ENCODE data around the gene SMYD3.

DNA sequence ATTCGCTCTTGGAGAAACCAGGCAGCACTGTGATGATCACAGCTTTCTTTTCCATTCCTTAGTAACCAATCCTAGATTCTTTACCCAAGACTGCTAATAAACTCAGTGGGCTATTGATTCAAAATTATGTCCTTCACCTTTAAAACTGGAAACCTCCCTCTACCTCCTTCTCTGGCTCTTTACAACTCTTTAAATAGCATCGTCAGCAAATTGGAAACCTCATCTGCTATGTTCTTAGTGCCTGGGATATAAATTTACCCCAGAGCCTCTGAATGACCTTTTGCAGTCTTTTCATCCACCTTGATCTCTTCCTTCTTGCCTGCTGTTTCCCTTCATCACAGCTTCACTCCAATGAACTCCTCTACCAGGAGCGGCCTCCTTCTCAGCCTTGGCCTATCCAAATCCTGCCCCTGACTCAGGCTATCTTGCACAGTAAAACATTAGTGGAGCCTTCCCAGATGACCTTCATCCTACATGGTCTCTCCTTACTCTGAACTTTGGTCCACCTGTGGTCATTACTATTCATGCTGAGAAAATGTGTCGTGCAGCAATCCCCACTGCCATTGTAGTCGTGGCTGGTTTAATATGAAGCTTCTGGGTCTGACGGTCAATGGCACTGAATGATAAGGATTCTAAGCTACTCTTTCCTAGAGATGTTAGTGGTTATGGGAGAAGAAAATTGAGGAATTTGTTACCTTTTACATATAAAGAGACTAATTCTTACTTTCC, 644.1 kb downstream of the SMYD3 start:
- no peak for TF ChIP-seq ARNT (IDR thresholded peaks at IDR 0.05)
- TF ChIP-seq HDGF (IDR thresholded peaks at IDR 0.05; ENCODE audit: borderline replicate concordance), result no peak
- TF ChIP-seq SP1 (IDR thresholded peaks at IDR 0.05), result no peak
- TF ChIP-seq FOXK2 (IDR thresholded peaks at IDR 0.05), result no peak
- no peak for TF ChIP-seq ELF4 (IDR thresholded peaks at IDR 0.05)
- TF ChIP-seq BHLHE40 (IDR thresholded peaks at IDR 0.05; ENCODE audit: borderline replicate concordance), result no peak
- no peak for TF ChIP-seq TARDBP (IDR thresholded peaks at IDR 0.05)
- TF ChIP-seq, protein P1, sequence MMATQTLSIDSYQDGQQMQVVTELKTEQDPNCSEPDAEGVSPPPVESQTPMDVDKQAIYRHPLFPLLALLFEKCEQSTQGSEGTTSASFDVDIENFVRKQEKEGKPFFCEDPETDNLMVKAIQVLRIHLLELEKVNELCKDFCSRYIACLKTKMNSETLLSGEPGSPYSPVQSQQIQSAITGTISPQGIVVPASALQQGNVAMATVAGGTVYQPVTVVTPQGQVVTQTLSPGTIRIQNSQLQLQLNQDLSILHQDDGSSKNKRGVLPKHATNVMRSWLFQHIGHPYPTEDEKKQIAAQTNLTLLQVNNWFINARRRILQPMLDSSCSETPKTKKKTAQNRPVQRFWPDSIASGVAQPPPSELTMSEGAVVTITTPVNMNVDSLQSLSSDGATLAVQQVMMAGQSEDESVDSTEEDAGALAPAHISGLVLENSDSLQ (IDR thresholded peaks at IDR 0.05), result no peak

Measured in HEK293T (cell line).